PC-3 (cell line): ENCODE data around the gene EEF1A2.

Experiments used
- EZH2 ChIP-seq: fragments of 300-600 bp; sonication (generic); IDR thresholded peaks from one replicate; pipeline ENCODE4 v1.6.1; 2017; ENCODE audit warnings: antibody characterized with exemption, mild to moderate bottlenecking, low read length; ENCODE audit not compliant: unreplicated experiment
- TF ChIP-seq, protein P1 (sequence below): fragments of 300-600 bp; sonication (generic); conservative IDR thresholded peaks from 2 replicates; pipeline ENCODE4 v1.5.1; 2017; ENCODE audit warnings: antibody characterized with exemption, low read depth, mild to moderate bottlenecking, low read length

- TF ChIP-seq, protein P1, sequence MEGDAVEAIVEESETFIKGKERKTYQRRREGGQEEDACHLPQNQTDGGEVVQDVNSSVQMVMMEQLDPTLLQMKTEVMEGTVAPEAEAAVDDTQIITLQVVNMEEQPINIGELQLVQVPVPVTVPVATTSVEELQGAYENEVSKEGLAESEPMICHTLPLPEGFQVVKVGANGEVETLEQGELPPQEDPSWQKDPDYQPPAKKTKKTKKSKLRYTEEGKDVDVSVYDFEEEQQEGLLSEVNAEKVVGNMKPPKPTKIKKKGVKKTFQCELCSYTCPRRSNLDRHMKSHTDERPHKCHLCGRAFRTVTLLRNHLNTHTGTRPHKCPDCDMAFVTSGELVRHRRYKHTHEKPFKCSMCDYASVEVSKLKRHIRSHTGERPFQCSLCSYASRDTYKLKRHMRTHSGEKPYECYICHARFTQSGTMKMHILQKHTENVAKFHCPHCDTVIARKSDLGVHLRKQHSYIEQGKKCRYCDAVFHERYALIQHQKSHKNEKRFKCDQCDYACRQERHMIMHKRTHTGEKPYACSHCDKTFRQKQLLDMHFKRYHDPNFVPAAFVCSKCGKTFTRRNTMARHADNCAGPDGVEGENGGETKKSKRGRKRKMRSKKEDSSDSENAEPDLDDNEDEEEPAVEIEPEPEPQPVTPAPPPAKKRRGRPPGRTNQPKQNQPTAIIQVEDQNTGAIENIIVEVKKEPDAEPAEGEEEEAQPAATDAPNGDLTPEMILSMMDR, result no peak
- TF ChIP-seq EZH2, result no peak
Measured at GRCh38 chr20:63539092-63539430, 40.2 kb upstream of the EEF1A2 start.
